GM21360 (cell line): ENCODE data around the gene UQCC2.

Experiments
- ATAC-seq: cut with Tn5 transposase; IDR thresholded peaks from one replicate; pipeline ENCODE4 v1.9.1; 2021; ENCODE audit warnings: mild to moderate bottlenecking, moderate library complexity; ENCODE audit not compliant: unreplicated experiment

UQCC2 gene

GRCh38 chr6:33725891-33726673 is 14.6 kb upstream of the UQCC2 start:
- ATAC-seq = no peak

DNA sequence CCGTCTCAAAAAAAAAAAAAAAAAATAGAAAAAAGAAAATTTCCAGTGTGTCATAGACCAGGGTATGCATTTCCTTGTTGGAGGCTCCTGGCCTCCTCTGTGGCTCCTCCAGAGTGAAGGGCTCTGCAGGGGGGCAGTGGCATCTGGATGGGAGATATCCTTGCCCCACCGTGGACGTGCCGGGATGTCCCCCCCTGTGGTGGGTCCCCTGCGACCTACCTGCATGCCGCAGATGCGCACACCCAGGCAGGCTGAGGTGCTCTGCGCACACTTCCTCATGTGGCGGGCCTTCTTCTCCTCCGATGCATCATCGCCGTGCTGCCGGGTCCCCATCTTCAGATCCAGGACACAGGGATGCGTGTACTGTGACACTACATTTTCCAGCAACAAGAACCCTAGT is 13.7 kb upstream of the UQCC2 start:
- ATAC-seq = no peak

DNA sequence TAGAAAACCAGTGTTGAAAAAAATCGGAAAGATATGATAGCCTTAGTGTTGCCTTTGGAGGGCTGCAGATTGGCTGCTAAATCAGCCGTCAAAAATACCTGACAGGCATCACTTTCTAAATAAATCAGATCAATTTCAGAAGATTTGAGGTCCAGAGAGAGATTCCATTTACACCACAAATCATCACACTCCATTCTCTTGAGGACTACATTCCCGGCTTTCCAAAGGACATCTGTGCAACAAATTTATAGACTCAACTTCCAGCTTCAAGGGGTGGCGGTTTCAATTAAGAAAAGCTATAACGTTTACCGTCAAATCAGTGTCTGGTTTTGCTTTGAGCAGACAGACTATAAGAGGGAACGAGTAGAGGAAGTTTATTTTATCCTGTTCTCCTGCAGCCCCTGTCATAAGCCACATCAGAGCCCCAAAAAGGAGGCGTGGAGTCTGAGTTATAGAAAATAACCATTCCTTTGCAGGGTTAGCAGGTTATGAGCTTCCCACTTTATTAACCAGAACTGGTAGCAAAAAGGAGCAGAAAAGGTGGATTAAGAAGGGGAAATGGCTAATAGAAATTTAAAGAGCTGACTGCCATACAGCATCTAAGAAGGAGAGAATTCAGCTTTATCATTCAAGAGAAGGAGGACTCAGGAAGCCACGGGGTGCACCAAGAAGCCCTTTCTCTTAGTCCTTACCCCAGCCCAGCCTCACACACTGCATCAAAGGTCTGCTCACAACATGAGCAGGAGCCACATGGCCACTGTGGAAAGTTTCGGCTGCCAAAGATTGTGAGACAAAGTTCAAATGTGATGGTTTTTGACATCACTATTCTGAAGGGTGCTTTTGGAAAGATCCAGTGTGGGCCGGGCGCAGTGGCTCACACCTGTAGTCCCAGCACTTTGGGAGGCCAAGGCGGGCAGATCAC is 12.9 kb upstream of the UQCC2 start:
- ATAC-seq = no peak

DNA sequence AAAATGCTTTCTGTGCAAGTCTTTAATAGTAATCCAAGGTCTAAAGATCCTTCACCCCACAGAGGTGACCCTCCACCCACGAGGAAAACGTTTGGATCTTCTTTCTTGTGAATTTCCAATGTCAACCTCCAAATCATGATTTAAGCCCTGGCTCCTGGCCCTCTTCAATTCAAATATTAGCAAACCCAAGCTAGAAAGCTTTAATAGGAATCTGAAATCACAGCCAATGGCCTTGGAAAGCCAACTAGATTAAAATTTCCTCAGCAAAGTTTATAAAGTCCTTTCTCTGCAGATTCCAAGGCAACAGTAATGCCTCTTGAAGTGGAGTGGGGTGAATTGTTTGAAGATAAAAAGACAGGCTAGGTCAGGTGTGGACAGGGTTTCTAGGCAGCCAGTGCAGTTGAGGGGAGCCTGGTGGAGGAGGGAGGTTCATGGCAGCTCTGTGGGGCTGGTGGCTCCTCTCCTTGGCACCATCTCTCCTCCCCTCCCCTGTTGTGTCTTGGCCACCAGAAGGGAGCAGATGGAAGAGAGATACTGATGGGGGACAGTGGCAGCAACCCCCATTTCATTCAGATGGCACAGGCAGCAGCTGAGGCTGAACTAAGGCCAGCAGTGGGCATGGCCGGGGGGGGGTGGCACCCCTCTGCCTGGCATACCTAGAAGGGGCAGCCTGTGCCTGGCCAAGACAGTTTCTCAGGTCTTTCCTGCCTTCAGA is 12.0 kb upstream of the UQCC2 start:
- ATAC-seq = no peak

DNA sequence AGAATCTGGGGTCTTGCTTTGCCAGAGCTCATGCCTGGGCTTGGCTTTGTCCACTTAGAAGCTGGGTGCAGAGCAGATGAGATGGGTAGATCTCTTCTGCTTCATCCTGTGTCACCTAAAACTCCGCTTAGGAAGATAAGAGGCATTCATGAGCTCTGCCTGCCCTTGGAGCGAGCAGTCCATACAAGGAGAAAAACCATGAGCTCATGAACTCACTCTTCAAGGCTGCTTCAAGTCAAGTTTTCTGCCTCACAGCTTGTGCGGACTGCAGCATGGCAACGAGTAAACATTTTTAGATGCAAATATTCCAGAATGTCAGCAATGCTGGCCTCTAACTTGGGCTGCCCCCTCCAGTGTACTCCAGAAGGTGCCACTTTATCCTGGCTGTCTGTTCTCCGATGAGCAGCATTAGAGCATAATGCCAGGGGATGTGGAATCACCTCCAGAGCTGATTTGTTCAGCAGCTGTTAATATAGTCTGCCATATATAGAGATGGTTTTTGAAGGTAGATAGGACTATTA is 10.7 kb upstream of the UQCC2 start:
- no peak for ATAC-seq

DNA sequence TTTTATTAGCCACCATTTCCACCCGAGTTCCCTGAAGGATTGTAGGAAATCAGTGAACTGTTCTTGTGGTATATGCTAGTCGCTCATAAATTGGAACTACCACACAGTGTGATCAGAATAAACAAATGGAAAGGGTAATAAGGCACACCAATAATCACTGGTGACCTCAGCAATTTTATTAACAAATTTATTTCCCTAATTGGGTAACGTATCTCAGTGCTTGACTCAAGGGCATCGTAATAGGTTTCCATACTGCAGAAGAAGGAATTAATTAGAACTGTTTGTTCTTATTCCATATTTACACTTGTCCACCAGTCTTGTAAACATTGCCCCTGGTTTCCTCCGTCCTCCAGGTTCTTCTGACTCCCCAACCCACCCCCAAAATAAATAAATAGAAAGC is 10.0 kb upstream of the UQCC2 start:
- ATAC-seq = no peak

GRCh38 chr6:33720998-33721397 is 9.5 kb upstream of the UQCC2 start:
- ATAC-seq = no peak

DNA sequence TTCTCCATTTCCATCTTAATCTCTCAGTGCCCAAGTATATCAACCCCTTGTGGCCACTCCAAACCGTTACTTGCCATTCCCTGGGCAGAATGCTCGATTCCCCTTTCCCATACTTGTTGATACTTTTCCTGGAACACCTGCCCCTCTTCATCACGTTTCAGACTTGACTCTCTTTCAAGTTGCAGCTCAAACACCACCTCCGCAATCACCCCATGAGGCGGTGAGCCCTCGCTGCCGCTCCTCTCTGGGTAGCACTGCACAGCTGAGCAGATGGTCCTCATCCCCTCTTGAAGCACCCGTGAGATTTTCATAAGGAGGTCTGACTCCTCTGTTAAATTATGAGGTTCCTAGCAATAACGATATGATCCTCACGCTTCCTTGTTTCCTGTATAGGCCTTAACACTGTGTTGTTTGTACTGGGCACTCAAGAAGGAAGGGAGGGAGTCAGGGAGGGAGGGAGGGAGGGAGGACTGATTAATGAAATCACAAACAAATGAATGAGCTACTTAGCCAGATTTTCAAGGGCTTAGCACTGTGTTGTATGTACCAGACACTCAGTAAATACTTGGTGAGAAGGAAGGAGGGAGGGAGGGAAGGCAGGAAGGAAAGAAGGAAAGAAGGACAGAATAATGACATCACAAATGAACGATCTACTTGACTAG is 8.0 kb upstream of the UQCC2 start:
- ATAC-seq = no peak

DNA sequence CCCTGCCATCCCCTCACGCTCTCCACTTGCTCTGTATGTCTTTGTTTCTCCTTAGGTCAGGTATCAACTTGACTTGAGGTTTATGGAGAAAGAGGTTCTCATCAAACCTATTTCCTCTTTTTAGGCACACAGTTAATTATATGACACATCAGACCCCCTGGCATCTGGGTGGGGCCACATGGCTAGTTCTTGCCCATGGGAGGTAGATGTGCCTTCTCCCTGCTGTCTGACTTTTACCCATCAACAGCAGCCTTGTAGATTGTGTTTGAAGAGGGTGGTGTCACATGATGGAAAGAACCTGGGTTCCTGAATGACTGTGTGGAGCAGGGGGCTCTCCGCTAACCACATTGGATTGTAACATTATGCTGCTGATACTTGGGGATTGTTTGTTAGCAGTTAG is 7.2 kb upstream of the UQCC2 start:
- ATAC-seq = no peak

DNA sequence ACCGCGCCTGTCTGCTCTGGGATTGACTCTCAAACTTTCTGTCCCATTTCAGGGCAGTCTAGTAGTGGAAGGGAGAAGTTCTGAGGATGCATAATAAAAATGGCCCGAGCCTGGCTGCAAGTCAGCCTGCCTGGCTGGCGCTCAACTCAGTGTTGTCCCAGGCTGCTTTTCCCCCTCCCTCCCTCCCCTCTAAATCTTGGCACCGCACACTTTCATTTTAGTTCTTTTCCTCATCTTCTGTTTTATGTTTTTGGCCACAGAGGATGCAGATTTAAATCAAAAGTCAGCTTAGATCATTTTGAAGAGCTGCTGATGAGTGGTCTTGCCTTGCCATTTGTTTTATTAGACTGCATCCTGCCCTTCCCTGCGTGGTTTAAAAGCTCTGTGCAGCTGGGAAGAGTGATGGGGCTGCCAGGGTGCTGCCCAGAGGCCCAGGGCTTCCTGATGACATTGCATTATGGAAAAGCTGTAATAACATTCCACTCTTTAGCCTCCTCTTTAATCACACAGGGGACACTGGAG is 6.5 kb upstream of the UQCC2 start:
- ATAC-seq = no peak

GRCh38 chr6:33716890-33717632 is 5.6 kb upstream of the UQCC2 start:
- ATAC-seq = no peak

- ATAC-seq = no peak
These were observed 4.9 kb upstream of the UQCC2 start for GRCh38 chr6:33716379-33716778.

DNA sequence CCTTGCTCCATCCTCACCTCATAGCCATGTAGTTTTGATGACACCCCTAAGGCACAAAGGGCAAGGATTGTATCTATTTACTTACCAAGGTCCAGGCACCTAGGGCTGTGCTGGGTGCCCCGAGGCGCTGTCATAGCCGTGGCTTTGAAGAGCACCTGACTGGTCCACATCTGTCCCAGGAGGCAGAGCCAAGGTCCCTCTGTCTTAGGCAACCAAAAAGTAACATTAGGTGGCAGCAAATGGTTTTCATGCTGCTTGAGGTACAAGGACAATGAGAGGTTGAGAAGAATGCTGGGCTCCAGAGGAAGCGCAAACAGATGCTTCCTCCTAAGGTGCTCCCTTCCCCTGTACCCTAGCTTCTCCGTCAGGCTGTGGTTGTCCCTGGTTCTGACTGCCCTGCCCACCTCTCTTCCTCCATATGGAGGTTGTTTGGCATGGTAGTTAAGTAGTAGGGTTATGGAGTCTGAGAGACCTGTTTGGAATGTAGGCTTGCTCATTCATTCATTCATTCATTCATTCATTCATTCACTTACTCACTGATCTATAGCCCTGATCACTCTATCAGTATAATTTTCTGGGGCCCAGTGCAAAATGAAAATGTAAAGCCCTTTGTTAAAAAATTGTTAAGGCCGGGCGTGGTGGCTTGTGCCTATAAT is 3.0 kb upstream of the UQCC2 start:
- ATAC-seq = no peak

DNA sequence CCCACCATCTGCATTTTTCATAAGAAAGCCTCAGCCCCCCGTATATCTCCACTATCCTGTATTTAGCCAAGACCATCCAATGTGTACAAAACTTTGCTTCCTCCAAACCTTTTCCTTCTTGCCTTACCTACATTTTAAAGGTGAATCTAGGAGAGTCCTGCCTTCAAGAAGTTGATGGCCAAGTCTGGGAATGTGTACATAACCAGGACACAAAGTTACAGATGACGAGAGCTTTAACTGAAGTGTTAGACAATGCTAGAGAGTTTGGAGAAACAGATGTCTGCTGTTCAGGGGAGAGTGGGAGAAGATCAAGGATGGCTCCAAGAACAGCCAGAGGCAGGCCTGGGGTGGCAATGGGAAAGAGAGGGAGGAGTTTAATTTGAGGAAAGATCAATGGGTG is 2.3 kb upstream of the UQCC2 start:
- ATAC-seq = no peak

DNA sequence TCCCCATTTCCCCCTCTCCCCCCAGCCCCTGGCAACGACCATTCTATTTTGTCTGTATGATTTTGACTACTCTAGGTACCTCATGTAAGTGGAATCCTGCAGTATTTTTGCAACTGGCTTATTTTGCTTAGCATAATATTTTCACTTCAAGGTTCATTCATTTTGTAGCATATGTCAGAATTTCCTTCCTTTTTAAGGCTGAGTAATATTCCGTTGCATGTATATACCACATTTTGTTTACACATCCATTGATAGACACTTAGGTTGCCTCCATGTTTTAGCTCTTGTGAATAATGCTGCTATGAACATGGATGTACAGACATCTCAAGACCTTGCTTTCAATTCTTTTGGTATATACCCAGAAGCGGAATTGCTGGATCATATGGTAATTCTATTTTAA is 1.4 kb upstream of the UQCC2 start:
- ATAC-seq = no peak

DNA sequence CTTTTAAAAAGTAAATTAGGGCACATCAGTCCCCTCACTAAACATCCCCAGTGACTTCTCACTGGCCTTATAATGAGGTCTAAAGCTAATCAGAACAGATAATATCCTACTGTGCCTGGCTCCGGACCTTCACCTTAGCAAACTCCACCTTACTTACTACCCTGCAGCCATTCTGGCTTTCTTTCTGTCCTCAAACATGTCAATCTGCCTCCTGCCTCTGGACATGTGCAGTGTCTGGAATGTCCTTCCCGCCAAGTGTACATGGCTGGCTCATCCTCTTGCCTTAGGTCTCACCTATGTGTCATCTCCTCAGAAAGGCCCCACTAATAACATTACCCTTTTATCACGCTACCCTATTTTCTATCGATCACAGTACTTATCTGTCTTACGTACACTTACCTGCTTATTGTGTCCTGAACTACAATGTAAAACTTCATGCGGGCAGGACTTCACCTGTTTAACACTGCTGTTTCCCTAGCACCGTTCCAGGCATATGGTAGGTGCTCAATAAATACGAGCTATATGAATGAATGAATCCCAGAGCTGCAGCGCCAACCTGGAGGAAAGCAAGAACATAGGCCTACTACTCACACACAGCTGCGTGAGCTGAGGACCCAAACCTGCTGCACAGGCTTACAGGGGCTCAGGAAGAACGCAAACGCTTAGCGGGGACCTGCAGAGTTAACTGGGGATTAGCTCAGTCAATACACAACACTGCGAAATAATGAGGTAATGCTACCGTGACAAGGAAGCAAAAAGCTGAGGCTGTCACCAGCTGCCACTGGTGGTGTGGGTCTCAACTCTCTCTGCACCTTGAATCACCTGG is 991 bp downstream of the UQCC2 start:
- no peak for ATAC-seq

- ATAC-seq = no peak
These were observed 1.8 kb downstream of the UQCC2 start for GRCh38 chr6:33709605-33710295.
